ENCODE measurements around the gene RSPO1. TPM values are rescaled to one million over a fixed set of nuclear protein-coding genes. Genes with fewer than 3 reads are reported as not detected.

The RSPO1 gene
- polyA plus RNA-seq, 1 of the 3 experiments (the other 2 are of a cell fraction), result 0.03 TPM

DNA sequence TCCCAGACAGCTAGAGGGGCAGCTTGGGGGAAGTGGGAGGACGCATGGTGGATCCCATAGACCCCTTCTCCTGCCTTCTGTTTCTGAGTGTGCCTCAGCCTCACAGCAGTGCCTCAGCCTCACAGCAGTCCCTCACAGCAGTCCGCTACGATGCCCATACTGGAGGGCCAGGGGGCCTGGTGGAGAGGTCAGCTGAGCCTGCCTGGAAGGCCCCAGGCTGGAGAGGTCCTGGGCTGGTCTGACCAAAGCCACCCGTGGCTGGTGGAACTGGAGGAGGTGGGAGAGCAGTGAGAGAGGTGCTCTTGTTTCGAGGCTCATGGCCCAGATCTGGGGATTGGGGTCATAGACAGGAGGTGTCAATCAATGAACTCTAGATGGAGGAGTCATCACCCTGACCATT is 16.0 kb upstream of the RSPO1 start:
- Histone ChIP-seq H3F3A (replicated peaks; ENCODE audit: insufficient read depth) (no peaks in the 10 kb centered on the region), H2AFZ (ENCODE audit: low read depth) (no peak overlapping the region), H3K4me2 (no peak overlapping the region), H3K27me3 (ENCODE audit: insufficient read depth) (0 out of 2 replicates have a peak, but pooled peaks cover 8% of the 10 kb centered on the region), H3K27ac (ENCODE audit: low read depth in 2 of 2, low read length in 1 of 2) (no peak overlapping the region), H3K4me3 (ENCODE audit: low read depth in 2 of 2, low read length in 1 of 2) (no peak overlapping the region), H3K9me2 (no peaks in the 10 kb centered on the region), H3K36me3 (replicated peaks in 1 of 2; ENCODE audit: control insufficient read depth in 1 of 2, insufficient read depth in 2 of 2, low read length in 1 of 2) (no peaks in the 10 kb centered on the region), H3K79me2 (ENCODE audit: insufficient read depth) (no peaks in the 10 kb centered on the region), H3K9me3 (no peaks in the 10 kb centered on the region), H3K4me1 (ENCODE audit: control insufficient read depth in 1 of 2, insufficient read depth in 2 of 2, low read depth in 1 of 2, low read length in 1 of 2) (no peaks in the 10 kb centered on the region), H4K20me1 (ENCODE audit: insufficient read depth) (no peaks in the 10 kb centered on the region), H3K9ac (no peak overlapping the region)
- ChIA-PET POLR2A (no interaction called here), CTCF (interaction anchor here (1.3 to 1.8 kb wide), 2 partner anchors 31 to 47 kb away, joined by 3 to 7 read pairs; no protein-coding TSS in a partner anchor)
- TF ChIP-seq ZBTB33 (IDR thresholded peaks at IDR 0.05; ENCODE audit: borderline replicate concordance, low read depth), result no peak
- TF ChIP-seq EZH2phosphoT487 (IDR thresholded peaks at IDR 0.05; ENCODE audit: borderline replicate concordance, low read depth), result no peak
- TF ChIP-seq CTCF (IDR thresholded peaks at IDR 0.05), result no peak
- no peak for TF ChIP-seq POLR2AphosphoS5 (IDR thresholded peaks at IDR 0.05; ENCODE audit: low read depth, low read length)
- no peak for TF ChIP-seq PBX3 (IDR thresholded peaks at IDR 0.05)
- TF ChIP-seq SIN3A (IDR thresholded peaks at IDR 0.05; ENCODE audit: borderline replicate concordance, low read depth, low read length), result no peak
- TF ChIP-seq SMC3 (IDR thresholded peaks at IDR 0.05; ENCODE audit: low read depth, low read length), result no peak
- no peak for TF ChIP-seq EP300 (IDR thresholded peaks at IDR 0.05; ENCODE audit: borderline replicate concordance in 1 of 2, low read depth in 1 of 2, low read length in 1 of 2)
- TF ChIP-seq MAX (IDR thresholded peaks at IDR 0.05; ENCODE audit: low read depth), result no peak
- no peak for TF ChIP-seq RFX5 (IDR thresholded peaks at IDR 0.05; ENCODE audit: low read length)
- no peak for TF ChIP-seq YY1 (IDR thresholded peaks at IDR 0.05; ENCODE audit: low read depth)
- no peak for TF ChIP-seq FOXJ3 (CRISPR knock-in tag; IDR thresholded peaks at IDR 0.05)
- TF ChIP-seq NRF1 (IDR thresholded peaks at IDR 0.05; ENCODE audit: low read depth, low read length), result no peak
- TF ChIP-seq TAF1 (IDR thresholded peaks at IDR 0.05; ENCODE audit: borderline replicate concordance, low read depth, low read length), result no peak
- no peak for TF ChIP-seq MXI1 (IDR thresholded peaks at IDR 0.05; ENCODE audit: low read depth, low read length)
- no peak for TF ChIP-seq NFIC (IDR thresholded peaks at IDR 0.05; ENCODE audit: borderline replicate concordance)
- TF ChIP-seq TEAD4 (IDR thresholded peaks at IDR 0.05; ENCODE audit: borderline replicate concordance, insufficient read depth), result no peak
- TF ChIP-seq MEF2A (IDR thresholded peaks at IDR 0.05; ENCODE audit: borderline replicate concordance, low read depth), result no peak
- no peak for TF ChIP-seq RCOR1 (IDR thresholded peaks at IDR 0.05; ENCODE audit: low read length)
- 0% methylated on average over 3 of the region's 5 CpGs for WGBS (ENCODE audit: low lambda C conversion rate)
- DNase-seq, result no peak
